ENCODE data around the gene EFNA3.

The EFNA3 gene

GRCh38 chr1:155068599-155068998 is 10.0 kb upstream of the EFNA3 start:
- Mint-ChIP-seq H3K9me3 (no peaks in the 10 kb centered on the region), H3K27me3 (peaks cover 25% of the 10 kb centered on the region), H3K4me3 (no peak overlapping the region), H3K27ac (no peak overlapping the region), H3K36me3 (ENCODE audit: low read depth) (peaks cover 42% of the 10 kb centered on the region), H3K4me1 (ENCODE audit: low read depth) (peaks cover 61% of the 10 kb centered on the region)
- intact Hi-C loops (cut with micrococcal nuclease), result no loop called here

DNA sequence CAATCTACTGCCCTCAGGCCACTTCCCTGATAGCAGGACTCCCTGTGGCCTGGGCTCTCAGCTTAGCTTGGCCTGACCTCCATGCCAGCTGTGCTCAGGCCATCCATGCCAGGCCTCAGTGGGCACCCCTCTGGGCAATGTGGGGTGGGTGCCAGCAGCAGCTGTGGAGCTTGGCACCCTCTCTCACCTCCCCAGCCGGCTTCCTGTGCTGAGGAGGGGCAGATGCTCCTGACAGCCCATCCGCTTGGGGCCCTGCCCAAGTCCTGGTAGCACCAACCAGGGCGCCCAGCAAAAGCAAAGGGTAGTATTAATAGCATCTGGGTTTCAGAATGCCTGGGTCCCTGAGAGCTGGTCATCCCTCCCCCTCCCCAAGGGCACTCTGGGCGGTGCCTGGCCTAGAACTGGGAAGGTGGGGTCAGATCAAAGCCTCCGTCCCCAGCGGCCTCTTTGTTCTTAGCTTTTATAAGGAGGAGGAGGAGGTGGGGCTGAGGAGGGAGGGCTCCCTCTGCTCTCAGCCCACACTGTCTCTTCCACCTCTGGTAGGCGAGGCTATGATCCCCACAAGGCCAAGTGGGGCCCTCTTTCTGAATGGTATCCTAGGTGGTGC is 9.0 kb upstream of the EFNA3 start:
- no peak overlapping the region for H3K27ac Mint-ChIP-seq
- H3K4me3 Mint-ChIP-seq, result no peak overlapping the region
- H3K4me1 Mint-ChIP-seq (ENCODE audit: low read depth), result peaks cover 54% of the 10 kb centered on the region
- peaks cover 40% of the 10 kb centered on the region for H3K36me3 Mint-ChIP-seq (ENCODE audit: low read depth)
- H3K27me3 Mint-ChIP-seq, result peaks cover 23% of the 10 kb centered on the region
- H3K9me3 Mint-ChIP-seq, result no peaks in the 10 kb centered on the region
- intact Hi-C loops (cut with micrococcal nuclease), result loop anchor here (2.0 kb wide), 1 partner anchor 15 kb away; no protein-coding TSS in a partner anchor

DNA sequence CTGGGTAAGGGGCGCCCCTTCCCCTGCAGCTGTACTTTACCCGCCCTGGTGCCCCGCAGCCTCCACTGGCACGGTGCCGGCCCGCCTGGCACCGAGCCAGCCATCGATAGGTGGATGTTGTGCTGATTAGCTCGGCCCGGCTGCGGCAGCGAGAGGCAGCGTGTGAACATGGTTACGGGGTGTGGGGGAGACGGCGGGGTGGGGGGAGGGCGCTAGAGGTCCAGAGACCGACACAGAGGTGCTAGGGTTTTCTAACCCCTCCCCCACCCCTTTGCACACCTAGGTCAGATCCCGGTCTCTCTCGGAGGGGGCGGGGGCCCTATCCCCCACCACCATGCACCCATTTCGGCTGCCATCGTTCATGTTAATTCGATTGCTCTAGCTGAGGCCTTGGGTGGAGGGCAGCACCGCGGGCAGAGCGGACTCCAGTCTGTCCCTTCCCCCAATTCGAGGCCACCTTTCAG is 8.4 kb upstream of the EFNA3 start:
- H3K4me3 Mint-ChIP-seq, result peak overlapping the region; percentile 49
- peaks cover 48% of the 10 kb centered on the region for H3K4me1 Mint-ChIP-seq (ENCODE audit: low read depth)
- intact Hi-C loops (cut with micrococcal nuclease), result loop anchor here (2.0 kb wide), 1 partner anchor 15 kb away; no protein-coding TSS in a partner anchor
- H3K9me3 Mint-ChIP-seq, result no peaks in the 10 kb centered on the region
- peak overlapping the region; percentile 87 for H3K27ac Mint-ChIP-seq
- peaks cover 40% of the 10 kb centered on the region for H3K36me3 Mint-ChIP-seq (ENCODE audit: low read depth)
- H3K27me3 Mint-ChIP-seq, result peaks cover 24% of the 10 kb centered on the region

- intact Hi-C loops (cut with micrococcal nuclease), result loop anchor here (2.0 kb wide), 1 partner anchor 14 kb away; no protein-coding TSS in a partner anchor
- peak overlapping the region; percentile 87 for H3K27ac Mint-ChIP-seq
- peaks cover 38% of the 10 kb centered on the region for H3K36me3 Mint-ChIP-seq (ENCODE audit: low read depth)
Observed at GRCh38 chr1:155070721-155071569, 7.7 kb upstream of the EFNA3 start.

DNA sequence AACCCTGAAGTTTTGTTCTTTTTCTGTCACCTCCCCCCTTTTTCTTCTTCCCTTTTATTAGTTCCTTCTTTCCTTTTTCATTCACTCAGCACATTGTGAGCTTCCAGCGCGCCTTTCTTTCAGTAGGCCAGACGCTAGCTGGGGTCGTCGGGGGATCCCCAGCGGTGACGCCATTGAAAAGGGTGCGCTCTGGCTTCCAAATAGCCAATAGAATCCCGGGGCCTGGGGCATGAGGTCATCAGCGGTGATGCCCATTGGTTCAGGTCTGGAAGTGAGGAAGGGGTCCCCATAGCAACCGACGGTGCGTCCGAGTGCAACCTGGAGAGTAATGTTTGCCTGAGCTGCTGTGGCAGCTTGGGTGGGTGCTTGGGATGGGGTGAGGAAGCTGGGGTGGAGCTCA is 6.9 kb upstream of the EFNA3 start:
- Mint-ChIP-seq H3K4me1 (ENCODE audit: low read depth) (peaks cover 38% of the 10 kb centered on the region), H3K27me3 (peaks cover 33% of the 10 kb centered on the region), H3K27ac (peak overlapping the region; percentile 87), H3K36me3 (ENCODE audit: low read depth) (peaks cover 30% of the 10 kb centered on the region), H3K9me3 (no peaks in the 10 kb centered on the region), H3K4me3 (peak overlapping the region; percentile 49)
- intact Hi-C loops (cut with micrococcal nuclease), result loop anchor here (2.0 kb wide), 1 partner anchor 13 kb away; no protein-coding TSS in a partner anchor

More at GRCh38 chr1:155070721-155071569, 7.7 kb upstream of the EFNA3 start:
- no peaks in the 10 kb centered on the region for H3K9me3 Mint-ChIP-seq
- H3K4me1 Mint-ChIP-seq (ENCODE audit: low read depth), result peaks cover 46% of the 10 kb centered on the region
- H3K27me3 Mint-ChIP-seq, result peaks cover 32% of the 10 kb centered on the region
- peak overlapping the region; percentile 49 for H3K4me3 Mint-ChIP-seq

GRCh38 chr1:155072531-155073289 is 5.9 kb upstream of the EFNA3 start:
- intact Hi-C loops (cut with micrococcal nuclease), result no loop called here
- no peak overlapping the region for H3K4me3 Mint-ChIP-seq
- H3K9me3 Mint-ChIP-seq, result no peaks in the 10 kb centered on the region
- H3K4me1 Mint-ChIP-seq (ENCODE audit: low read depth), result peaks cover 37% of the 10 kb centered on the region
- peaks cover 38% of the 10 kb centered on the region for H3K27me3 Mint-ChIP-seq
- peaks cover 20% of the 10 kb centered on the region for H3K36me3 Mint-ChIP-seq (ENCODE audit: low read depth)
- H3K27ac Mint-ChIP-seq, result peak overlapping the region; percentile 4

DNA sequence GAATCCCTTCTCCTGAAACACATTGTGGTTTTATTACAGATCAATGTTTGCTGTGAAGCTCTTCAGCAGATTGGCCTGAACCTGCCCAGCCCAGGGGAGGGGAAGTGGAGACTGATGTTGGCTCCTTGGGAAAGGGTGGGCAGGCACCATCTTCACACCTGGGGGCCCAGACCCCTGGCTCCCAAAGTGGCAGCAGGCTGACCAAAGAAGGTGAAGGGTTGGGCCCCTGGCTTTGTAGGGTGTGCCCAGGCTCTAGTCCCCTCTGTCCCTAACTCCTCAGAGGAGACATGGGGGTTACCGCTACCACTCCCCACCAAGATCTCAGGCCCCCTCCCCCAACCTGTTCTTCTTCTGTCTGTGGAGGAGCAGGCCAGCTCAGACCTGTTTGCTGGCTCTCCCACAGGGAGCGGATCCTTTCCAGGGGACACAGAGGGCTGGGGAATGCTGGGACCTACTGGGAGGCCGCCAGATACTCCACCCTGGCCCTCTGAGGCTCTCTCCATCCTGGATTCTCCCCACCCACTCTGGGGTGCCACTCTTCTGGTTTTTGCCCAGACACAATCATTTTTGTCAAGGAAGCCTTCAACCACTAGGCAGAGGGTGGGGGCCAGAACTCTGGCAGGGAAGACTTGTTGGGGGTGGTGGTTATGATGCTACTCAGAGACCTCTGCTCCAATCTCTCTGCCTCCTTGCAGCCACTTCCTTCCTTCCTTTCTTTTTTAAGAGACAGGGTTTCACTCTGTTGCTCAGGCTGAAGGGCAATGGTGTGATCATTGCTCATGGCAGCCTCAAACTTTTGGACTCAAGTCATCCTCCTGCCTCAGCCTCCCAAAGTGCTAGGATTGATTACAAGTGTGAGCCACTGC is 5.0 kb upstream of the EFNA3 start:
- H3K4me1 Mint-ChIP-seq (ENCODE audit: low read depth), result peaks cover 37% of the 10 kb centered on the region

GRCh38 chr1:155075535-155075934 is 3.1 kb upstream of the EFNA3 start:
- H3K9me3 Mint-ChIP-seq, result no peaks in the 10 kb centered on the region
- no peak overlapping the region for H3K27ac Mint-ChIP-seq

More for the DNA sequence above, 5.0 kb upstream of the EFNA3 start:
- Mint-ChIP-seq H3K4me3 (no peak overlapping the region), H3K36me3 (ENCODE audit: low read depth) (peaks cover 11% of the 10 kb centered on the region), H3K27me3 (peaks cover 43% of the 10 kb centered on the region), H3K9me3 (no peaks in the 10 kb centered on the region), H3K27ac (peak overlapping the region; percentile 4)
- intact Hi-C loops (cut with micrococcal nuclease), result no loop called here

DNA sequence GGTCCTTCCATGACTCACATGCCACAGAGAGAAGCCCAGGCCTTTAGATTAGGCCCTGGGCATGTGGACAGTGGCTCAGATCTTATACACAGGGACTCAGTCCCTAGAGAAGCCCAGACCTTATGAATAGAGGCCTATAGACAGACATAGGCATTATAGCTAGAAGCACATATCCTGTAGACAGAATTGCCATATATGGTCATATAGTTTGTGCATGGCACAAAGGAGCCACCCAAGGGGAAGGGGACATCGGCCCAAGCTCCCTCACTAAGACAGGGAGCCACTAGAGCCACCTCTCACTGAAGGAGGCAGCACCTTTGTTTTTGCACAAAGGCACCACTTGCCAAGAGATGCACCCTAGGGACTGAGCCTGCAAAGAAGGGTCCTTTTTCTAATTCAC is 2.3 kb upstream of the EFNA3 start:
- H3K27ac Mint-ChIP-seq, result no peak overlapping the region
- intact Hi-C loops (cut with micrococcal nuclease), result no loop called here

More at GRCh38 chr1:155075535-155075934, 3.1 kb upstream of the EFNA3 start:
- Mint-ChIP-seq H3K27me3 (peaks cover 60% of the 10 kb centered on the region), H3K4me3 (no peak overlapping the region), H3K36me3 (ENCODE audit: low read depth) (no peaks in the 10 kb centered on the region), H3K4me1 (ENCODE audit: low read depth) (peaks cover 41% of the 10 kb centered on the region)
- intact Hi-C loops (cut with micrococcal nuclease), result no loop called here

DNA sequence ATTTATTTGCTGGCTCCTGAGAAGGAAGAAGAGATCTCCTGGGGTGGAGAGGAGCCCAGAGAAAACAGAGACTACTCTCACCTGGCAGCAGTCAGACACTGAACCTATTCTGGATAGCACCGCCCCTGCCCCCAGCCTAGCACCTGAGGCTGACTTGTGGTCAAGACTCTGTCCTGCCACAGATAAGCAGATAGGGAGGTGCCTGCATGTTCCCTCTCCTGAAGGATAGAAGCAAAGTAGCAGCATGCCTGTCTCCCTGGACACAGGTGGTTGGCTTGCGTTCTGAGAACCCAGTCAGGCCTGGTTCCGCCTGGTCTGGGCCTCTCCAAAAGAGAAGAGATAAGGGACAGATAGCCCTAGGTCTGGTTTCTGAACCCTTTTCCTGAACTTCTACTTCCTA is 1.3 kb upstream of the EFNA3 start:
- Mint-ChIP-seq H3K36me3 (ENCODE audit: low read depth) (no peaks in the 10 kb centered on the region), H3K27ac (no peak overlapping the region), H3K9me3 (no peaks in the 10 kb centered on the region), H3K4me3 (no peak overlapping the region), H3K4me1 (ENCODE audit: low read depth) (peaks cover 35% of the 10 kb centered on the region), H3K27me3 (peaks cover 74% of the 10 kb centered on the region)
- intact Hi-C loops (cut with micrococcal nuclease), result no loop called here

More for the DNA sequence above, 2.3 kb upstream of the EFNA3 start:
- Mint-ChIP-seq H3K36me3 (ENCODE audit: low read depth) (no peaks in the 10 kb centered on the region), H3K4me3 (no peak overlapping the region), H3K9me3 (no peaks in the 10 kb centered on the region), H3K4me1 (ENCODE audit: low read depth) (peaks cover 35% of the 10 kb centered on the region), H3K27me3 (peaks cover 68% of the 10 kb centered on the region)

- Mint-ChIP-seq H3K27ac (no peak overlapping the region), H3K36me3 (ENCODE audit: low read depth) (no peaks in the 10 kb centered on the region), H3K27me3 (peaks cover 75% of the 10 kb centered on the region), H3K9me3 (no peaks in the 10 kb centered on the region), H3K4me1 (ENCODE audit: low read depth) (peaks cover 38% of the 10 kb centered on the region), H3K4me3 (no peak overlapping the region)
- intact Hi-C loops (cut with micrococcal nuclease), result no loop called here
Observed at GRCh38 chr1:155077758-155078445, 735 bp upstream of the EFNA3 start.

DNA sequence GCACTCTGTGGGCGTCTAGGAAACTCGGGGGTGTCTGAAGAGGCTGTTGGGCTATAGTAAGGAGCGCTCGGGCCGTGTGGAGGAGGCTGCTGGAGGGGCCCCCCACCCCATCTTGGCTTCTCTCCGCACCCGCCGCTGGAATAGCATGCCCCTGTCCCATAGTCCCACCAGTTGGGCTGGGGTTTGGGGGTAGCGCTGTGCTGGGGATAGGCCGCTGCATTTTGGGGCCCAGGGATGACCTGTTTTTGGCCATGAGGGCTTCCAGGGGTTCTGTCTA is 511 bp downstream of the EFNA3 start:
- peaks cover 46% of the 10 kb centered on the region for H3K4me1 Mint-ChIP-seq (ENCODE audit: low read depth)
- peaks cover 79% of the 10 kb centered on the region for H3K27me3 Mint-ChIP-seq
- H3K4me3 Mint-ChIP-seq, result peak overlapping the region; percentile 65
- no peak overlapping the region for H3K27ac Mint-ChIP-seq
- H3K36me3 Mint-ChIP-seq (ENCODE audit: low read depth), result no peaks in the 10 kb centered on the region
- H3K9me3 Mint-ChIP-seq, result no peaks in the 10 kb centered on the region
- intact Hi-C loops (cut with micrococcal nuclease), result no loop called here

Measured in dendritic cell treated with granulocyte-macrophage colony-stimulating factor and Interleukin-4, amounts not matched to agents 40 ng/mL and 50 ng/mL, for 4 days (primary cell).